Kidney epithelial cell (primary cell): ENCODE data around the gene PARP8. TPM values are rescaled to one million over a fixed set of nuclear protein-coding genes. Genes with fewer than 3 reads are reported as not detected.

Experiments used
- DNase-seq: peaks from one replicate; pipeline ENCODE4 v3.0.0-alpha.2; 2010; ENCODE audit warnings: low read depth
- H3K27me3 ChIP-seq: 2 replicates; pipeline ENCODE4 v1.6.0; 2011; ENCODE audit warnings: low read length; ENCODE audit not compliant: control insufficient read depth, insufficient read depth
- H3K36me3 ChIP-seq: 2 replicates; pipeline ENCODE4 v1.5.1; 2011; ENCODE audit warnings: low read length; ENCODE audit not compliant: control insufficient read depth, insufficient read depth
- H3K4me3 ChIP-seq: 2 replicates; pipeline ENCODE4 v1.5.1; 2011; ENCODE audit warnings: low read depth, mild to moderate bottlenecking, control low read depth, low read length
- total RNA-seq: library from RNA; depleted of rRNA; stranded (reverse); fragments of >200 nt; gene quantifications from 2 replicates; pipeline ENCODE4 v1.2.3, GENCODE V29; 2015
- TF ChIP-seq, protein P1 (sequence below): IDR thresholded peaks from 2 replicates; pipeline ENCODE4 v1.5.1; 2011; ENCODE audit warnings: mild to moderate bottlenecking, moderate library complexity, low read length, control low read depth, inconsistent platforms; ENCODE audit not compliant: insufficient read depth, poor library complexity, severe bottlenecking

PARP8 gene
- total RNA-seq, 1 donor from 2014 or later, result 29.7 TPM

DNA sequence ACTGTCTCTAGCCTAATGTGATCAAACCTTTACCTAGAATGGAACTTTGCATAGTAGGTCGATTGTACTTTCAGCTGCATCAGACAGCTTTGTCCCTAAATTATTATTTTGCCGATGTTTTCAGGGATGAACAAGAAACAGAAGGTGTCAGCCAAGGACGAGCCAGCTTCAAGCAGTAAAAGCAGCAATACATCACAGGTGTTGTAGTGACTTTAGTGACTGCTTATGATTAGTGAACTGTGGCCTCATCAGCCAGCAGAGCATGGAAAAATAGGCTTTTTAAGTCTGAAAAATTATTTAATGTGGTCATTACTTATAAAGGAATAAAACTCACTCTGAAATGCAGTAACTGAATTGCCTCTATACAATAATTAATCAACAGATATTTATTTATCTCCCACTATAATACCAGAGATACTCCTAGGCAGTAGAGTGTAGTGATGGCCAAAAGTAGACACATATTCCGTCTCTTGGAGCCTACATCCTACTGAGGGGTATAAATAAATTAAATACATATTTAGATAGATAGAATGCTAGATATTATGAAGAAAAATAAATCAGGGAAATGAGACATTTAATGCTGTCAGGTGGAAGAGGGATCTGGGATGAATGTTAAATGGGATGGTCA is 166.3 kb downstream of the PARP8 start:
- H3K36me3 ChIP-seq, result no peaks in the 10 kb centered on the region
- H3K4me3 ChIP-seq, result no peak overlapping the region
- H3K27me3 ChIP-seq, result no peaks in the 10 kb centered on the region
- no peak for DNase-seq
- TF ChIP-seq, protein P1, sequence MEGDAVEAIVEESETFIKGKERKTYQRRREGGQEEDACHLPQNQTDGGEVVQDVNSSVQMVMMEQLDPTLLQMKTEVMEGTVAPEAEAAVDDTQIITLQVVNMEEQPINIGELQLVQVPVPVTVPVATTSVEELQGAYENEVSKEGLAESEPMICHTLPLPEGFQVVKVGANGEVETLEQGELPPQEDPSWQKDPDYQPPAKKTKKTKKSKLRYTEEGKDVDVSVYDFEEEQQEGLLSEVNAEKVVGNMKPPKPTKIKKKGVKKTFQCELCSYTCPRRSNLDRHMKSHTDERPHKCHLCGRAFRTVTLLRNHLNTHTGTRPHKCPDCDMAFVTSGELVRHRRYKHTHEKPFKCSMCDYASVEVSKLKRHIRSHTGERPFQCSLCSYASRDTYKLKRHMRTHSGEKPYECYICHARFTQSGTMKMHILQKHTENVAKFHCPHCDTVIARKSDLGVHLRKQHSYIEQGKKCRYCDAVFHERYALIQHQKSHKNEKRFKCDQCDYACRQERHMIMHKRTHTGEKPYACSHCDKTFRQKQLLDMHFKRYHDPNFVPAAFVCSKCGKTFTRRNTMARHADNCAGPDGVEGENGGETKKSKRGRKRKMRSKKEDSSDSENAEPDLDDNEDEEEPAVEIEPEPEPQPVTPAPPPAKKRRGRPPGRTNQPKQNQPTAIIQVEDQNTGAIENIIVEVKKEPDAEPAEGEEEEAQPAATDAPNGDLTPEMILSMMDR, result no peak

DNA sequence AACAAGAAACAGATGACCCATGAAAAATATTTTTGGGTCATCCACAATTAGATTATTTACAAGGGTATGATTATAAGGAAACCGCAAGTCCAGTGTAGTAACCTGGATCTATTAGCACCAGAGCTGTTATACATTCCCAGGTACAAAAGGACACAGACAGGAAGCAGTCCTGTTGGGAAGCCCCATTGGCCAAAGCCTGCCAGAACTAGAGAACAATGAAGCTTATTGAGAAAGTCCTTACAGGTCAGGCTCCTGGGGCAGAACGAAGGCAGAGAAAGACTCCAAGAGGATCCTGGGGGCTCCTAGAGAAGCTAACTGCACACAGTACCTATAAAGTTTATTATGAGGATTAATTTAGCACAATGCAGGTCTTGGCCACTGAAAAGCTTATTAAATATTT is 169.9 kb downstream of the PARP8 start:
- Histone ChIP-seq H3K4me3 (no peak overlapping the region), H3K36me3 (no peaks in the 10 kb centered on the region), H3K27me3 (no peaks in the 10 kb centered on the region)
- DNase-seq, result no peak
- TF ChIP-seq, protein P1, result no peak

DNA sequence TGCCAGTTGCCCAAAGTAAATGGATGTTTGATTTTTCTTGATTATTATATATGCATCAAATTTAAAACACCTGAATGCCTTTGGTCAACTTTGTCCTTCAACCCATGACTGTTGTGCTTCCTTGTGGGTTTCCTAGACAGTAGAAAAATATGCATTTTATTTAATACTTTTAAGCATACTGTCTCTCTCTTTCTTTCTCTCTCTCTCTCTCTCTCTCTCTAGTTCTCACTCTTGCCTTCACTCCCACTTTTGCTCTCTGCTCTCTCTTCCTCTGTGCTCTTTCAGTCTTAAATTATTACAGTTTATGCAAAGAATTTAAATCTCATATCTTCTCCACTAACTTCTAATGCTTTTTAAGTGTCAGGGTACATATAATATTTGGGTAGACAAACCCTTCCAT is 173.0 kb downstream of the PARP8 start:
- TF ChIP-seq, protein P1, result no peak
- DNase-seq, result no peak
- Histone ChIP-seq H3K36me3 (no peaks in the 10 kb centered on the region), H3K27me3 (no peaks in the 10 kb centered on the region), H3K4me3 (no peak overlapping the region)

DNA sequence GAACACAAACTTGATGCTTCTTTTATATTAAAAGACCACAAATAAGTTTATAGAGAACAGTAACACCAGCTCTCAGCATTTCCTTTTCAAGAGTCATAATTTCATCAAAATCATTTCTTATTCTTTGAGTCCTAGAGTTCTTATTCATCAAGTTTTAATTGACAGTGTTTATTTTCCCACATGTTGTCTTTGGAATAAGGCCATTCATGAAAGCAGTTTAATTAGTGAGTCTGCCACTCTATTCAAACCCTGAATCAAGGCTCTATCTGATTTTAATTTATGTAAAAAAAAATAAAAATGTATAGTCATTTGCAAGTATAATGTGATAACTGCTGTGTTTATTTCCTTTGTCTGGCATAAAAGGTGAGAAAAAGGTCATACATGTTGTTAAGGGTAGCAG is 176.7 kb downstream of the PARP8 start:
- H3K27me3 ChIP-seq, result no peaks in the 10 kb centered on the region
- no peak for DNase-seq
- TF ChIP-seq, protein P1, result no peak
- H3K4me3 ChIP-seq, result no peak overlapping the region
- H3K36me3 ChIP-seq, result no peaks in the 10 kb centered on the region

DNA sequence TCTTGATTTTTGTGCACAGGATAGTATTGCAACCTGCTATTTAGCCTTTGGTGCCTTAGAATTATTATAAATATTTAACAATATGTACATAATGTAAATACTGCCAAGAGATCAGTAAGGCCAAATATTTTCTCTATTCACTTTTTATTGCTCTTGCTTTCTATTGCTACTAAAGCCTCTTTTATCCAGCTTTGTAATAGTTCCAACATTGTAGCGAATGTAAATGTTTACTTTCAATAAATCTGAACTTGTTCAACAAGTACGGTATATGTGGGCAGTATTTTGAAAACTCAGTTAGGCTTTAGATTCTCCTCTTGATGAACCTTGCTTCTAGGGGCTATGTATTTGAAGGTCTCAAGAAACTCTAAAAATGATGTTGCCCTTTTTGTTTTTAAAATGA is 179.8 kb downstream of the PARP8 start:
- Histone ChIP-seq H3K36me3 (no peaks in the 10 kb centered on the region), H3K27me3 (no peaks in the 10 kb centered on the region), H3K4me3 (no peak overlapping the region)
- DNase-seq, result no peak
- TF ChIP-seq, protein P1, result no peak

DNA sequence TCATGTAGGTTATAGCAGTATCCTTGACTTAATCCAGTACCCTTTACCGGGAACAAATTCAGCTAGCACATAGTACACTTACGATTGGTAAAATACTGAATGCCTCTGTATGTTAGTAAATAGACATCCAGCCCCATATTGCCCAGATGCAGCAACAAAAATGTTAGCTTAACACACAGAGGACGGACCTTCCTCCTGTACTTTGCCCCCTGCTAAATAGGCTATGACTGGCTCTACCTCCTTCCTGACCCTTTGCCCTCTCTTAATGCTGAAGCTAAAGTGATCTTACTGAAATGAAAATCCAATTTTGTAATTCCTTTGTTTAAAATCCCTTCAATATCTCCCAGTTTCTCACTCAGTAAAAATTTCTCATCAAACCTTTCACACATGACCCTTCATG is 183.1 kb downstream of the PARP8 start:
- Histone ChIP-seq H3K36me3 (no peaks in the 10 kb centered on the region), H3K27me3 (no peaks in the 10 kb centered on the region), H3K4me3 (no peak overlapping the region)
- no peak for DNase-seq
- TF ChIP-seq, protein P1, result no peak
